ENCODE results near the gene ARNT2. TPM values are rescaled to one million over a fixed set of nuclear protein-coding genes. Genes with fewer than 3 reads are reported as not detected.

The ARNT2 gene
- total RNA-seq, 1 donor from 2014 or later = 8.1 TPM

GRCh38 chr15:80495401-80495942 lies 91.3 kb downstream of the ARNT2 start:
- intact Hi-C loops (cut with DNase I) = no loop called here
- no peaks in the 10 kb centered on the region for H3K9me3 ChIP-seq
- no peak overlapping the region for H3K27ac ChIP-seq
- DNase-seq (ENCODE audit: extremely low spot score in 2 of 2) = peak; percentile 28 to 60
- peaks cover under 1% of the 10 kb centered on the region for H3K4me1 ChIP-seq
- H3K4me3 ChIP-seq = no peak overlapping the region
- H3K27me3 ChIP-seq = no peaks in the 10 kb centered on the region
- TF ChIP-seq POLR2A (IDR thresholded peaks at IDR 0.05) = no peak
- TF ChIP-seq POLR2AphosphoS5 (IDR thresholded peaks at IDR 0.05; ENCODE audit: insufficient read depth in 1 of 2, low read depth in 1 of 2) = no peak
- TF ChIP-seq CTCF (IDR thresholded peaks at IDR 0.05) = no peak
- no peaks in the 10 kb centered on the region for H3K36me3 ChIP-seq

GRCh38 chr15:80496096-80496495 lies 91.9 kb downstream of the ARNT2 start:
- Histone ChIP-seq H3K36me3 (no peaks in the 10 kb centered on the region), H3K27ac (no peak overlapping the region), H3K27me3 (no peaks in the 10 kb centered on the region), H3K4me3 (no peak overlapping the region), H3K4me1 (no peaks in the 10 kb centered on the region), H3K9me3 (no peaks in the 10 kb centered on the region)
- intact Hi-C loops (cut with DNase I) = no loop called here
- peak; percentile 49 to 72 for DNase-seq (ENCODE audit: extremely low spot score in 2 of 2)
- TF ChIP-seq POLR2AphosphoS5 (IDR thresholded peaks at IDR 0.05; ENCODE audit: insufficient read depth in 1 of 2, low read depth in 1 of 2) = no peak
- no peak for TF ChIP-seq POLR2A (IDR thresholded peaks at IDR 0.05)
- no peak for TF ChIP-seq CTCF (IDR thresholded peaks at IDR 0.05)

GRCh38 chr15:80497221-80497620 lies 93.0 kb downstream of the ARNT2 start:
- DNase-seq (ENCODE audit: extremely low spot score in 2 of 2) = peak in 1 of 2 donors; percentile 62
- no peak overlapping the region for H3K27ac ChIP-seq
- no peak overlapping the region for H3K4me3 ChIP-seq
- intact Hi-C loops (cut with DNase I) = no loop called here
- no peaks in the 10 kb centered on the region for H3K36me3 ChIP-seq
- H3K27me3 ChIP-seq = no peaks in the 10 kb centered on the region
- H3K9me3 ChIP-seq = no peaks in the 10 kb centered on the region
- no peaks in the 10 kb centered on the region for H3K4me1 ChIP-seq
- TF ChIP-seq CTCF (IDR thresholded peaks at IDR 0.05) = no peak
- no peak for TF ChIP-seq POLR2A (IDR thresholded peaks at IDR 0.05)
- no peak for TF ChIP-seq POLR2AphosphoS5 (IDR thresholded peaks at IDR 0.05; ENCODE audit: insufficient read depth in 1 of 2, low read depth in 1 of 2)

GRCh38 chr15:80498652-80499051 lies 94.5 kb downstream of the ARNT2 start:
- intact Hi-C loops (cut with DNase I) = no loop called here
- H3K27me3 ChIP-seq = no peaks in the 10 kb centered on the region
- H3K36me3 ChIP-seq = no peaks in the 10 kb centered on the region
- no peak overlapping the region for H3K27ac ChIP-seq
- no peaks in the 10 kb centered on the region for H3K4me1 ChIP-seq
- no peak overlapping the region for H3K4me3 ChIP-seq
- peak; percentile 29 to 61 for DNase-seq (ENCODE audit: extremely low spot score in 2 of 2)
- H3K9me3 ChIP-seq = no peaks in the 10 kb centered on the region
- TF ChIP-seq POLR2AphosphoS5 (IDR thresholded peaks at IDR 0.05; ENCODE audit: insufficient read depth in 1 of 2, low read depth in 1 of 2) = no peak
- TF ChIP-seq CTCF (IDR thresholded peaks at IDR 0.05) = no peak
- TF ChIP-seq POLR2A (IDR thresholded peaks at IDR 0.05) = no peak

GRCh38 chr15:80500021-80500420 lies 95.8 kb downstream of the ARNT2 start:
- H3K36me3 ChIP-seq = no peaks in the 10 kb centered on the region
- no peaks in the 10 kb centered on the region for H3K4me1 ChIP-seq

More at GRCh38 chr15:80500021-80500420, 95.8 kb downstream of the ARNT2 start:
- H3K27me3 ChIP-seq = no peaks in the 10 kb centered on the region
- no peak overlapping the region for H3K27ac ChIP-seq
- DNase-seq (ENCODE audit: extremely low spot score in 2 of 2) = peak; percentile 61 to 62
- no peak for TF ChIP-seq POLR2AphosphoS5 (IDR thresholded peaks at IDR 0.05; ENCODE audit: insufficient read depth in 1 of 2, low read depth in 1 of 2)
- TF ChIP-seq POLR2A (IDR thresholded peaks at IDR 0.05) = no peak
- TF ChIP-seq CTCF (IDR thresholded peaks at IDR 0.05) = no peak
- H3K9me3 ChIP-seq = no peaks in the 10 kb centered on the region
- H3K4me3 ChIP-seq = no peak overlapping the region
- intact Hi-C loops (cut with DNase I) = no loop called here

Data from vagina (tissue), 2 donors.